OCI-LY7 (cell line): ENCODE measurements around the gene TMEM223. TPM values are rescaled to one million over a fixed set of nuclear protein-coding genes. Genes with fewer than 3 reads are reported as not detected.

Experiments used
- BruUV-seq: library from RNA; stranded (reverse); fragments of 400-500 nt; replicated peaks from 2 replicates; lab custom pipeline; 2021; lab: Mats Ljungman, UMichigan
- CTCF ChIA-PET: fragments of 300-600 bp; sonication (Branson Sonifier 250); formaldehyde crosslinking; loops from one replicate; lab custom pipeline; 2022; ENCODE audit warnings: antibody characterized with exemption; ENCODE audit not compliant: unreplicated experiment; lab: Charles Lee
- POLR2A ChIA-PET: fragments of 300-600 bp; sonication (Branson Sonifier 250); formaldehyde crosslinking; loops from one replicate; lab custom pipeline; 2022; ENCODE audit warnings: antibody characterized with exemption; lab: Charles Lee
- DNase-seq: peaks from one replicate; pipeline ENCODE4 v3.0.0-alpha.2; 2015; ENCODE audit warnings: low spot score
- H2AFZ ChIP-seq: fragments of 200-600 bp; sonication (generic), shearing (Covaris generic); 2 replicates; pipeline ENCODE4 v1.6.1; 2014; ENCODE audit warnings: mild to moderate bottlenecking, antibody characterized with exemption, low read length, moderate library complexity
- H3K27ac ChIP-seq: fragments of 200-600 bp; sonication (generic); 2 replicates; pipeline ENCODE4 v1.5.1; 2014; ENCODE audit warnings: mixed run types, low read depth, mild to moderate bottlenecking, moderate library complexity, low read length, inconsistent platforms; ENCODE audit not compliant: poor library complexity, severe bottlenecking
- H3K36me3 ChIP-seq: fragments of 200-600 bp; sonication (generic); 2 replicates; pipeline ENCODE4 v1.6.1; 2014; ENCODE audit warnings: mild to moderate bottlenecking, antibody characterized with exemption, low read length, moderate library complexity, mixed read lengths; ENCODE audit not compliant: insufficient read depth
- H3K4me1 ChIP-seq: fragments of 200-600 bp; sonication (generic); 2 replicates; pipeline ENCODE4 v1.5.1; 2014; ENCODE audit warnings: mild to moderate bottlenecking, low read length; ENCODE audit not compliant: insufficient read depth, poor library complexity, severe bottlenecking
- H3K4me2 ChIP-seq: fragments of 200-600 bp; sonication (generic); 2 replicates; pipeline ENCODE4 v1.6.1; 2014; ENCODE audit warnings: mild to moderate bottlenecking, low read length
- H3K4me3 ChIP-seq: fragments of 200-600 bp; sonication (generic); 2 replicates; pipeline ENCODE4 v1.5.1; 2014; ENCODE audit warnings: mild to moderate bottlenecking, low read depth, low read length; ENCODE audit not compliant: poor library complexity, severe bottlenecking
- H3K79me2 ChIP-seq: fragments of 200-600 bp; sonication (generic); 2 replicates; pipeline ENCODE4 v1.6.1; 2016; ENCODE audit warnings: low read depth, mild to moderate bottlenecking, low read length, moderate library complexity, mixed read lengths; ENCODE audit not compliant: insufficient read depth
- H3K9me2 ChIP-seq: fragments of 200-600 bp; sonication (generic); 2 replicates; pipeline ENCODE4 v1.6.1; 2016; ENCODE audit warnings: mild to moderate bottlenecking, low read length, mixed read lengths; ENCODE audit not compliant: insufficient read depth
- H3K9me3 ChIP-seq: fragments of 200-600 bp; sonication (generic); 2 replicates; pipeline ENCODE4 v1.6.1; 2014; ENCODE audit warnings: mild to moderate bottlenecking, mixed run types, low read length, mixed read lengths
- H4K20me1 ChIP-seq: fragments of 200-600 bp; sonication (generic); 2 replicates; pipeline ENCODE4 v1.6.1; 2014; ENCODE audit warnings: mild to moderate bottlenecking, antibody characterized with exemption, low read length, moderate library complexity, mixed read lengths; ENCODE audit not compliant: insufficient read depth
- EZH2phosphoT487 ChIP-seq: fragments of 200-600 bp; sonication (generic); IDR thresholded peaks from 2 replicates; pipeline ENCODE4 v1.6.1; 2018; ENCODE audit warnings: low read depth, borderline replicate concordance, mild to moderate bottlenecking, mixed run types, antibody characterized with exemption, low read length, moderate library complexity, mixed read lengths
- intact Hi-C: fragments of 100-400 bp; cut with micrococcal nuclease; formaldehyde crosslinking; loops from one replicate; pipeline ENCODE4 v1.10.0; 2022; ENCODE audit not compliant: unreplicated experiment
- total RNA-seq, 2 experiments: library from RNA; depleted of rRNA in 1 of 2; stranded (reverse); fragments of >200 nt in 1 of 2; shearing (Covaris generic) in 1 of 2; gene quantifications; 2 replicates each; pipeline ENCODE4 v1.2.3, GENCODE V29; 2014 to 2022
- TF ChIP-seq, protein P1 (sequence below): fragments of 200-600 bp; sonication (generic); conservative IDR thresholded peaks from 2 replicates; pipeline ENCODE4 v1.5.1; 2014; ENCODE audit warnings: mild to moderate bottlenecking, antibody characterized with exemption, low read length, moderate library complexity, mixed read lengths

TMEM223 gene
- total RNA-seq, 2 experiments from 2014 or later: 24.4 to 42.9 TPM

DNA sequence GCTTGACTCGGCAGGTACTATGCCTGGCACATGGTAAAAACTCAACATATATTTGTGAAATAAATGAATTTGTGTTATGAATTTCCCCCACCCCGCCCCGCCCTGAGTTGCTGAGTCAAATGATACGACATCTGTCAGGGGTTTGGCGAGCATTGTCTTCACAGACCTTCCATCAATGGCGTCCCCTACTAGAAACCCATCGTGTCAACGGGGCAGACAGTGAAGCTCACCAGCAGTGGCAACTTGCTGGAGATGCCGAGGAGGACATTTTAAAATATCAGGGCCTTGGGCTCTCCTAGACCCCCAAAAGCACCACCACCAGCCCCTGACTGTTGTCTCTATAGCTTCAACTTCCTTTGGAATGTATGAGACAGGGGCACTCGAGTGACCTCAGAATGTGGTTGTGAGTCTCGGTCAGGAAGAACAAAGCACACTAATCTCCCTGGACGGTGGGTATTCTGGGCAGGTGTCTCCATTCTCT is 14.2 kb upstream of the TMEM223 start:
- H3K4me3 ChIP-seq: peak overlapping the region; percentile 89

DNA sequence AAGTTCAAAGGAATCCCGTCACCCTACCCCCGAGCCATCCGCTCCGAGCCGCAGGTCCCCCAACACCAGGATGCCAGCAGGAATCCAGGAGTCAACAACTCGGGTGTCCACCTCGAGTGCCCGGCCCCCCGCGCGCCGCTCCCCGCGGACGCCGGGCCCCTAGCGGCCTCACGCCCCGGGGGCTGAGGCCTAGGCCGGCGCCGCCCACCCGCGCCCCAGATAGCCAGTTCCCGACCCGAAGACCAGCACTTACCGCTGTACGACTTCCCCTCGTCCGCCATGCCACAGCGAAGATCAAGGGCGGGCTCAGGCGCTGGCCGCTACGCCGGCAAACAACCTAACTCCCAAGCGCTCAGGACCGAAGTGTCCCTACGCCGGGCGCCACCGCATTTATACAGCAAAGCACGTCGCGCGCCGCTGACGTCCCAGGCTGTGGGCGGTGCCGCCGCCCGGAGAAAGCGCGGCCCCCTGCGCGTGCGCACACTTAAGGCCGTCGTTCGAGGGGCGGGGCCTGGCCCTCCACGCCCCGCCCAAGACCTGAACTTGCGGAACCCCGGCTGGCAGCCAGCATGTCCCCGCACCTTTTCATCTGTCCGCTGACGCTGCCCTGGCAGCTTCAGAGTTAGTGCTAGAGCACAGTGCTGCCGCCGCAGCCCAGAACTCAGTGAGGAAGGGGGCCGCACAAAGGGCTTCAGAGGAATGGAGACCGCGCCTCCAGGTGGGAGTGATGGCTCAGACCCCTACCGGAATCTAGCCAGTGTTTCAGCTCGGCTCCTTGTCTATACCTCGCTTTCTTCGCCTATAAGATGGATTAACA is 13.5 kb upstream of the TMEM223 start, which contains the start of gene NXF1:
TSS of gene NXF1 (minus strand) at position 365 of the 817 bp plus-strand sequence. CDS start at position 281, 84 bp downstream.
- ChIA-PET POLR2A (interaction anchor here (0.8 to 1.9 kb wide), 12 partner anchors 9 to 214 kb away, joined by 3 to 11 read pairs (median 5); partner anchors contain the start of genes C11orf98, CSKMT, TAF6L and TUT1), CTCF (interaction anchor here (0.9 to 1.1 kb wide), 3 partner anchors 11 to 36 kb away, joined by 3 to 4 read pairs (median 3); no protein-coding TSS in a partner anchor)
- peaks cover 32% of the 10 kb centered on the region for H3K36me3 ChIP-seq
- no TSS peak for BruUV-seq
- H3K27ac ChIP-seq: peak within 1 kb of the TSS; percentile 77
- intact Hi-C loops: loop anchor here (1.0 to 2.0 kb wide), 3 partner anchors 18 to 57 kb away; partner anchors contain the start of genes TMEM179B and WDR74
- H3K79me2 ChIP-seq: peaks cover 23% of the 10 kb centered on the region
- peaks cover 8% of the 10 kb centered on the region; the same call in 1 of the 2 replicates for H4K20me1 ChIP-seq
- no peak for TF ChIP-seq EZH2phosphoT487
- TF ChIP-seq, protein P1, sequence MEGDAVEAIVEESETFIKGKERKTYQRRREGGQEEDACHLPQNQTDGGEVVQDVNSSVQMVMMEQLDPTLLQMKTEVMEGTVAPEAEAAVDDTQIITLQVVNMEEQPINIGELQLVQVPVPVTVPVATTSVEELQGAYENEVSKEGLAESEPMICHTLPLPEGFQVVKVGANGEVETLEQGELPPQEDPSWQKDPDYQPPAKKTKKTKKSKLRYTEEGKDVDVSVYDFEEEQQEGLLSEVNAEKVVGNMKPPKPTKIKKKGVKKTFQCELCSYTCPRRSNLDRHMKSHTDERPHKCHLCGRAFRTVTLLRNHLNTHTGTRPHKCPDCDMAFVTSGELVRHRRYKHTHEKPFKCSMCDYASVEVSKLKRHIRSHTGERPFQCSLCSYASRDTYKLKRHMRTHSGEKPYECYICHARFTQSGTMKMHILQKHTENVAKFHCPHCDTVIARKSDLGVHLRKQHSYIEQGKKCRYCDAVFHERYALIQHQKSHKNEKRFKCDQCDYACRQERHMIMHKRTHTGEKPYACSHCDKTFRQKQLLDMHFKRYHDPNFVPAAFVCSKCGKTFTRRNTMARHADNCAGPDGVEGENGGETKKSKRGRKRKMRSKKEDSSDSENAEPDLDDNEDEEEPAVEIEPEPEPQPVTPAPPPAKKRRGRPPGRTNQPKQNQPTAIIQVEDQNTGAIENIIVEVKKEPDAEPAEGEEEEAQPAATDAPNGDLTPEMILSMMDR: 0 out of 2 replicates have a peak, but pooled peaks have one; percentile 27
- peak within 1 kb of the TSS; percentile 98 for H3K4me2 ChIP-seq
- no peaks in the 10 kb centered on the region for H3K9me2 ChIP-seq
- H3K4me1 ChIP-seq: peaks cover 31% of the 10 kb centered on the region
- H3K9me3 ChIP-seq: no peaks in the 10 kb centered on the region
- DNase-seq: peak; percentile 97
- H2AFZ ChIP-seq: peak within 1 kb of the TSS; percentile 70
- H3K4me3 ChIP-seq: peak within 1 kb of the TSS; percentile 89

More for the DNA sequence above, 14.2 kb upstream of the TMEM223 start:
- Histone ChIP-seq H4K20me1 (peaks cover 8% of the 10 kb centered on the region; the same call in 1 of the 2 replicates), H3K9me3 (no peaks in the 10 kb centered on the region), H3K4me1 (peaks cover 31% of the 10 kb centered on the region), H3K4me2 (peak overlapping the region; percentile 92), H2AFZ (peak overlapping the region; percentile 70), H3K27ac (peak overlapping the region; percentile 77), H3K36me3 (peaks cover 27% of the 10 kb centered on the region), H3K79me2 (peaks cover 23% of the 10 kb centered on the region), H3K9me2 (no peaks in the 10 kb centered on the region)
- ChIA-PET POLR2A (interaction anchor here (0.6 to 1.9 kb wide), 18 partner anchors 9 to 248 kb away, joined by 3 to 11 read pairs (median 4); partner anchors contain the start of genes C11orf98, CSKMT, TAF6L and TUT1), CTCF (interaction anchor here (0.9 to 1.1 kb wide), 3 partner anchors 10 to 37 kb away, joined by 3 to 4 read pairs (median 3); no protein-coding TSS in a partner anchor)
- no TSS peak for BruUV-seq
- intact Hi-C loops: loop anchor here (1.0 to 2.0 kb wide), 3 partner anchors 19 to 56 kb away; partner anchors contain the start of genes TMEM179B and WDR74
- TF ChIP-seq EZH2phosphoT487: no peak
- TF ChIP-seq, protein P1: no peak
- peak; percentile 52 for DNase-seq
